Panc1 (cell line): ENCODE data around the gene SNTG2.

Experiments
- CTCF ChIP-seq: fragments of 450-650 bp; IDR thresholded peaks from 2 replicates; pipeline ENCODE4 v1.5.1; 2017; ENCODE audit warnings: mild to moderate bottlenecking
- POLR2AphosphoS5 ChIP-seq: IDR thresholded peaks from 2 replicates; pipeline ENCODE4 v1.6.1; 2012; ENCODE audit warnings: mild to moderate bottlenecking, low read depth, low read length, moderate library complexity

DNA sequence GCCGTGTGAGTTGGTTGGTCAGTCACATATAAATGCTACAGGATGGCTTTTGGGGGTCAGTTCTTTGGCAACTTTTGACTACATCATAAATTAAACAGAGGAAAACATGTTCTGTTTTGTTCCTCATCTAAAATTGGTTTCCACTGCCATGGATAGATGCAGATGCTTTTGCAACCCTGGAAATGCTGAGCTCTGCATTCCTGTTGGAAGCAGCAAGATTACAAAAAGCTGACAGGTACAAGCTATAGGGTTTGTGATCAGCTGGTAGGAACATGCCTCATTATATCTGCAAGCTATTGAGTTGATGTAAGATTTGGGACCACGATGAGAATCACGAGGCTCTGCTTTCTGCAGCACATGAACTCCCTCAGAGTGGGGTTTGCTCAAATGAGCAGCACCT, 255.2 kb downstream of the SNTG2 start:
- TF ChIP-seq POLR2AphosphoS5: no peak
- no peak for TF ChIP-seq CTCF
